Spleen (tissue), 7 donors: Measurements from ENCODE around the gene TEX48.

Experiments
- POLR2AphosphoS5 ChIP-seq, 3 donors: sonication (generic); formaldehyde crosslinking; IDR thresholded peaks; one replicate each; pipeline ENCODE4 v1.5.1; 2017; ENCODE audit warnings: antibody characterized with exemption in 3 of 3
- TF ChIP-seq, protein P1 (sequence below), 11 experiments: fragments of 200-600 bp in 7 of 11; fragments of 450-650 bp in 4 of 11; sonication (generic) in 4 of 11; IDR thresholded peaks in 8 of 11; conservative IDR thresholded peaks in 3 of 11; 1 replicate in 7 of 11; 2 replicates in 4 of 11; pipeline versions ENCODE4 v1.4.0 to v1.8.0; 2016 to 2021; ENCODE audit warnings: antibody characterized with exemption in 11 of 11, inconsistent platforms in 4 of 11, mild to moderate bottlenecking in 1 of 11
- donor health status: DM: no; HTN: no; CAD: no; lungs with moderate emphysema.
- donor health status: DM: no; HTN: no; CAD: no.
- donor health status: DM: no; HTN: no; CAD: no.

DNA sequence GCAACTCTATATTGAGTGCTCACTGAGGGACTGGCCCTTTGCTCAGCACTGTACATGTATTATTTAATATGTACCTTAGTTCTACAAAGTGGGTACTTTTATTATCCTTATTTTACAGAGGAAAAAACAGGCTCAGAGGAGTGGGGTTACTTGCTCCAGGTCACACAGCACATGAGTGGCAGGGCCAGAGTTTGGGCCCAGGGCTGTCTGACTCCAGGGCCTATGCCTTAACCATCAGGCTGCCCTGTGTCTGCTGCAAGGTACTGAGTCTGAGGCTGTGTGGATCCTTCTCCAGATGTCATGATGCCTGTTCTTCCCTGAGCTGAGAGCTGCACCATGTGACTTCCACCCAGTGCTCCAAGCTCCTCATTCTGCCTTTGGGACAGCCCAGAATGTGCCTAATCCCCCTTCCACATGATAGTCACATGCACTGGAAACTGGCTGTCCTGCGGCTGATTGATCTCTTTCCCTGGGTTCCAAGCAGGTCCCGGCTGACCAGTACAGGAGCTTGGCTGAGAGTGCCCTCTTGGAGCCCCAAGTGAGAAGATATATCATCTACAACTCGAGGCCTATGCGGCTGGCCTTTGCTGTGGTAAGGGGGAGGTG is 55.5 kb downstream of the TEX48 start:
- TF ChIP-seq POLR2AphosphoS5 (IDR thresholded peaks at IDR 0.05) = no peak
- TF ChIP-seq, protein P1, sequence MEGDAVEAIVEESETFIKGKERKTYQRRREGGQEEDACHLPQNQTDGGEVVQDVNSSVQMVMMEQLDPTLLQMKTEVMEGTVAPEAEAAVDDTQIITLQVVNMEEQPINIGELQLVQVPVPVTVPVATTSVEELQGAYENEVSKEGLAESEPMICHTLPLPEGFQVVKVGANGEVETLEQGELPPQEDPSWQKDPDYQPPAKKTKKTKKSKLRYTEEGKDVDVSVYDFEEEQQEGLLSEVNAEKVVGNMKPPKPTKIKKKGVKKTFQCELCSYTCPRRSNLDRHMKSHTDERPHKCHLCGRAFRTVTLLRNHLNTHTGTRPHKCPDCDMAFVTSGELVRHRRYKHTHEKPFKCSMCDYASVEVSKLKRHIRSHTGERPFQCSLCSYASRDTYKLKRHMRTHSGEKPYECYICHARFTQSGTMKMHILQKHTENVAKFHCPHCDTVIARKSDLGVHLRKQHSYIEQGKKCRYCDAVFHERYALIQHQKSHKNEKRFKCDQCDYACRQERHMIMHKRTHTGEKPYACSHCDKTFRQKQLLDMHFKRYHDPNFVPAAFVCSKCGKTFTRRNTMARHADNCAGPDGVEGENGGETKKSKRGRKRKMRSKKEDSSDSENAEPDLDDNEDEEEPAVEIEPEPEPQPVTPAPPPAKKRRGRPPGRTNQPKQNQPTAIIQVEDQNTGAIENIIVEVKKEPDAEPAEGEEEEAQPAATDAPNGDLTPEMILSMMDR (IDR thresholded peaks at IDR 0.05 in 8 of 11, conservative IDR thresholded peaks at IDR 0.05 in 3 of 11) = no peak
